GM21526 (cell line): ENCODE measurements around the gene PLCB3.

Experiments
- ATAC-seq: cut with Tn5 transposase; IDR thresholded peaks from one replicate; pipeline ENCODE4 v1.9.1; 2021; ENCODE audit warnings: moderate library complexity; ENCODE audit not compliant: unreplicated experiment, low FRiP score

Gene PLCB3

DNA sequence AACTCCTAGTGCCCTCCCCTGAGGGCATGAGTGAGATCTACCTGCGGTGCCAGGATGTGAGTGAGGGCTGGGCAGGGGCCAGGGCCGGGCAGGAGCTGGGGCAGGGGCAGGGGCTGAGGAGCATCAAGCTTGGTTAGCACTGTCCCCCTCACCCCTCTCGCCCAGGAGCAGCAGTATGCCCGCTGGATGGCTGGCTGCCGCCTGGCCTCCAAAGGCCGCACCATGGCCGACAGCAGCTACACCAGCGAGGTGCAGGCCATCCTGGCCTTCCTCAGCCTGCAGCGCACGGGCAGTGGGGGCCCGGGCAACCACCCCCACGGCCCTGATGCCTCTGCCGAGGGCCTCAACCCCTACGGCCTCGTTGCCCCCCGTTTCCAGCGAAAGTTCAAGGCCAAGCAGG, 31.1 kb upstream of the PLCB3 start:
- no peak for ATAC-seq

- ATAC-seq = no peak
Observed at GRCh38 chr11:64220798-64221197, 30.5 kb upstream of the PLCB3 start.

- ATAC-seq = no peak
Observed at GRCh38 chr11:64222651-64223000, 28.7 kb upstream of the PLCB3 start.

GRCh38 chr11:64223001-64223651, 28.2 kb upstream of the PLCB3 start:
- no peak for ATAC-seq

GRCh38 chr11:64224151-64224890, 27.0 kb upstream of the PLCB3 start:
- ATAC-seq = no peak

- ATAC-seq = no peak
Observed at GRCh38 chr11:64224891-64225607, 26.3 kb upstream of the PLCB3 start.

GRCh38 chr11:64225608-64226506, 25.5 kb upstream of the PLCB3 start, which contains the start of the genes NUDT22 and TRPT1:
NUDT22 (plus strand) TSS chr11:64226274; CDS start chr11:64226653, 379 bp downstream.
TRPT1 (minus strand) TSS chr11:64226186; CDS start chr11:64225860, 326 bp downstream.
- no peak for ATAC-seq

- no peak for ATAC-seq
Observed at GRCh38 chr11:64226507-64227051, 24.8 kb upstream of the PLCB3 start.

- ATAC-seq = no peak
Observed at GRCh38 chr11:64227405-64227956, 23.8 kb upstream of the PLCB3 start.

DNA sequence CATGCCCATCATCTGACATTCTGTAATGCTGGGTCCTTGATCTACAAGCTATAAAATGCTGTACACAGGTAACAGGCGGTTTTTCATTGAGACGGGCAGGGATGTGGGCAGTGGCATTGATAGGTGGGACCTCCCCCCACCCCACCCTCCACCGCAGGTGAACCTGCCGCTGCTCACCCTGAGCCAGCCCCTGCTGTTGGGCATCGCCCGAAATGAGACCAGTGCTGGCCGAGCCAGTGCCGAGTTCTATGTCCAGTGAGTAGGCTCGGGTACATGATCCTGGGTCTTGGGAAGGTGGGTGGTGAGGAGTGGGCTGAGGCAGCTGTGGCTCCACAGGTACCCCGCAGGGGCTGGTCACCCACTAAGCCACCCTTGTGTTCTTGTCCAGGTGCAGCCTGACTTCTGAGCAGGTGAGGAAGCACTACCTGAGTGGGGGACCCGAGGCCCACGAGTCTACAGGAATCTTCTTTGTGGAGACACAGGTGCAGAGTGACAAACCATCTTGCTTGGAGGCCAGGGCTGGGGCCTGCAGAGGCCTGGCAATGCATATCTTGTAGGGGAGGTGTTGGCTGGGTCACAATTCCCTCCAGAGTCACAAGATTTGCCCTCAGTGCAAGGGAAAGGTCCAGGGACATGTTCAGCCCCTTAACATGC, 22.1 kb upstream of the PLCB3 start:
- no peak for ATAC-seq

DNA sequence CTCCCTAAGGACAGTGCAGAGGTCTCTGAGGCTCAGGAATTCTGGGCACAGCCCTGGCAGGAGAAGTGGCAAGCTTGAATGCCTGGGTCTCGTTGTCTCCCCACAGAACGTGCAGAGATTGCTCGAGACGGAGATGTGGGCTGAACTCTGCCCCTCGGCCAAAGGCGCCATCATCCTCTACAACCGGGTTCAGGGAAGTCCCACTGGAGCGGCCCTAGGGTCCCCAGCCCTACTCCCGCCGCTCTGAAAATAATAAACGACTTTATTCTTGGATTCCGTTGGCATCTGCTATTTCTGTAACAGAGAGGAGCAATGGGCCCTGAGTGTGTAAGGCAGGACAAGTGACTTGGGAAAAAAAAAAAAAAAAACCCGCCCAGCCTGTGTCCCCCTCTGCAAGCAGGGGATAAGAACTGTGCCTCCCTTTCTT, 21.6 kb upstream of the PLCB3 start:
- ATAC-seq = no peak

GRCh38 chr11:64230171-64230984, 21.0 kb upstream of the PLCB3 start, which contains the start of gene DNAJC4:
DNAJC4 (plus strand) TSS chr11:64230548; CDS start chr11:64230855, 307 bp downstream.
- peak; percentile 40 for ATAC-seq

- no peak for ATAC-seq
Observed at GRCh38 chr11:64230985-64231365, 20.4 kb upstream of the PLCB3 start.

DNA sequence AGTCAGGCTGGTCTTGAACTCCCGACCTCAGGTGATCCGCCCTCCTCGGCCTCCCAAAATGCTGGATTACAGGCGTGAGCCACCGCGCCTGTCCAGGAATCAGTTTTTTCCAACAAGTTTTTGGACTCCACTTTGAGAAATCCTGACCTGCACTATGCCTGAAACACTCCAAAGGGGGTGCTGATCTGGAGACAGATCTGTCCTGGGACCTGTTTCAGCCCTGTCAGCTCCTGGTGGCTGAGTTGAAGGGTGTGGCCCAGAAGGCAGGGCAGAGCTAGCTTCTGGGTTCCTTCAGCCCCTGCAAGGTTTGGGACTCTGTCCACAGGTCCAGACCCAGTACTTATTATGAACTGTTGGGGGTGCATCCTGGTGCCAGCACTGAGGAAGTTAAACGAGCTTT, 19.8 kb upstream of the PLCB3 start:
- no peak for ATAC-seq

- no peak for ATAC-seq
Observed at GRCh38 chr11:64232182-64232966, 19.0 kb upstream of the PLCB3 start.

DNA sequence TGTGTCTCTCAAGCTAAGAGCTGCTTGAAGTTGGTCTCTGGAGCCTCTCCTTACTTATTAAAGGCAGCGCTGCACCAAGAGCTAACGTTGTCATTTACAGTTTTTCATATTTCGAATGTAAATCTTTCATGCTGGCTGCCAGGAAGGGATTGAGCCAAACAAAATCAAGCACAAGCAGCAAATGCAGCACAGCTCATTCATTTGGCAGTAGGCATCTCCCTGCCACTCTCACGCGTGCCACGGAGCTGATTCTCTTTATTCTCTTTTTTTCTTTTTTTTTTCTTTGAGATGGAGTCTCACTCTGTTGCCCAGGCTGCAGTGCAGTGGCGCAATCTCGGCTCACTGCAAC, 18.4 kb upstream of the PLCB3 start:
- ATAC-seq = no peak

DNA sequence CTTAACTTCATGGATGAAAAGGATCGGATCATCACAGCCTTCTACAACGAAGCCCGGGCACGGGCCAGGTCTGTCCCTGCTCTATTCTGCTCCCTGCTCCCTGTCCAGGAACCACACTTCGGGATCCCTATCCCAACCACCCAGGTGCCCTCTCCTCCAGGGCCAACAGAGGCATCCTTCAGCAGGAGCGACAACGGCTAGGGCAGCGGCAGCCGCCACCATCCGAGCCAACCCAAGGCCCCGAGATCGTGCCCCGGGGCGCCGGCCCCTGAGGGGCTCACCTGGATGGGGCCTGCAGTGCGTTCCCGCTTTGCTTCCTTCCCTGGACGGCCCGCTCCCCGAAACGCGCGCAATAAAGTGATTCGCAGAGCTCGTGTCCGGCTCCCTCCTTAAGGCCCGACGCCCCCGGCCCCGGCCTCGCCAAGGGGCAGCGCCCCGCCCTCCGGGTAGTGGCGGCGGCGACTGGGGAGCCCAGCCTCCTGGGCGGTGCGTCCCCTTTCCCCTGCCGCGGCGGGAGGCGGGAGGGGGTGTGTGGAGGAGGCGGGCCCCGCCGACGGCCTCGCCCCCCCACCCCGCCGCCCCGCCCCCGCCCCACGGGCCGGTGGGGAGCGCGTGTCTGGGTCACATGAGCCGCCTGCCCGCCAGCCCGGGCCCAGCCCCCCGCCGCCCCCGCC, 17.3 kb upstream of the PLCB3 start, which contains the start of gene VEGFB:
TSS of gene VEGFB (plus strand) at position 672 of the 674 bp plus-strand sequence. CDS start 250 bp downstream, outside the sequence.
- ATAC-seq = no peak
